ENCODE data around the gene GRM8.

The GRM8 gene

DNA sequence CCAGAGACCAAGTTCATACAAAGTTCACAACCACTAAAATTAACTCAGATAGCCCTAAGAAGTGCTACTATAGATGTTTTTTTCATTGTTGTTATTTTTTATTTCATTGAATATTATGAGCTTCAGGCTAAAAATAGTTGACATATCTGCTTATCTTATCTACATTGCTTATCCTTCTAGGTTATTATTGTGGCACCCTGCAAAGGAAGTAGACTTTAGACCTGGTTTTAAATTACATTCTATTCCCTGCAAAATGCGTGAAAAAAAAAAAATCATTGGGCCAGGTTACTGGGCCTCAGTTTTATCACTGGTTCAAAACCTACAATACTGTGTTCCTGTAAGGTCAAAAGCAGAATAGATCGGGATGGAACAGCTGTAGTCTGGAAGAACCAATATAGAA is 811.0 kb downstream of the GRM8 start:
- TF ChIP-seq, protein P1, sequence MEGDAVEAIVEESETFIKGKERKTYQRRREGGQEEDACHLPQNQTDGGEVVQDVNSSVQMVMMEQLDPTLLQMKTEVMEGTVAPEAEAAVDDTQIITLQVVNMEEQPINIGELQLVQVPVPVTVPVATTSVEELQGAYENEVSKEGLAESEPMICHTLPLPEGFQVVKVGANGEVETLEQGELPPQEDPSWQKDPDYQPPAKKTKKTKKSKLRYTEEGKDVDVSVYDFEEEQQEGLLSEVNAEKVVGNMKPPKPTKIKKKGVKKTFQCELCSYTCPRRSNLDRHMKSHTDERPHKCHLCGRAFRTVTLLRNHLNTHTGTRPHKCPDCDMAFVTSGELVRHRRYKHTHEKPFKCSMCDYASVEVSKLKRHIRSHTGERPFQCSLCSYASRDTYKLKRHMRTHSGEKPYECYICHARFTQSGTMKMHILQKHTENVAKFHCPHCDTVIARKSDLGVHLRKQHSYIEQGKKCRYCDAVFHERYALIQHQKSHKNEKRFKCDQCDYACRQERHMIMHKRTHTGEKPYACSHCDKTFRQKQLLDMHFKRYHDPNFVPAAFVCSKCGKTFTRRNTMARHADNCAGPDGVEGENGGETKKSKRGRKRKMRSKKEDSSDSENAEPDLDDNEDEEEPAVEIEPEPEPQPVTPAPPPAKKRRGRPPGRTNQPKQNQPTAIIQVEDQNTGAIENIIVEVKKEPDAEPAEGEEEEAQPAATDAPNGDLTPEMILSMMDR (IDR thresholded peaks at IDR 0.05; ENCODE audit: low read depth, low read length, missing control alignments): no peak
- no peak for DNase-seq (ENCODE audit: low read depth)
- in situ Hi-C loops (cut with HindIII; ENCODE audit: low sequenced_read_pairs): no loop called here
- no peak overlapping the region for H3K4me3 ChIP-seq (ENCODE audit: low read depth, low read length)

- TF ChIP-seq, protein P1 (IDR thresholded peaks at IDR 0.05; ENCODE audit: low read depth, low read length, missing control alignments): no peak
- in situ Hi-C loops (cut with HindIII; ENCODE audit: low sequenced_read_pairs): no loop called here
- DNase-seq (ENCODE audit: low read depth): no peak
- no peak overlapping the region for H3K4me3 ChIP-seq (ENCODE audit: low read depth, low read length)
Observed at GRCh38 chr7:126440542-126440941, 812.2 kb downstream of the GRM8 start.

GRCh38 chr7:126436213-126436868 is 816.4 kb downstream of the GRM8 start:
- DNase-seq (ENCODE audit: low read depth): no peak
- in situ Hi-C loops (cut with HindIII; ENCODE audit: low sequenced_read_pairs): no loop called here
- TF ChIP-seq, protein P1 (IDR thresholded peaks at IDR 0.05; ENCODE audit: low read depth, low read length, missing control alignments): no peak
- H3K4me3 ChIP-seq (ENCODE audit: low read depth, low read length): no peak overlapping the region

DNA sequence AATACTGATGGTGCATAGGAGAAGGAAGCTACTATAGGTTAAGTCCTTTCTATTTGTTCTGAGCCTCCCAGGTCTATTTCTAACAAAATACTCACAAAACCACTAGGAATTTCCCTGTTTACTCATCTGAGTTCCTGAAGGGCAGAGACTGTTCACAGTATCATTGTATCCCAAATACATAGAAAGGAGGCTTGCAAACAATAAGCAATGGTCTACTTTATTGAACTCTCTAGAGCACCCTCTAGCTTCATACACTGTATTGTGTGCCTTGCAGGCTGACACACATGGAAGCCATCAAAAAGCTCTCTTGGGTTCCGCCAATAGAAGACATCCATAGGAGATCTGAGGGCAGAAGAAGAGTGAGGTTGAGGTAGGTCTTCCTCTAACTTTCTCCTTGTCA is 826.1 kb downstream of the GRM8 start:
- TF ChIP-seq, protein P1 (IDR thresholded peaks at IDR 0.05; ENCODE audit: low read depth, low read length, missing control alignments): no peak
- H3K4me3 ChIP-seq (ENCODE audit: low read depth, low read length): no peak overlapping the region
- no peak for DNase-seq (ENCODE audit: low read depth)
- in situ Hi-C loops (cut with HindIII; ENCODE audit: low sequenced_read_pairs): no loop called here

DNA sequence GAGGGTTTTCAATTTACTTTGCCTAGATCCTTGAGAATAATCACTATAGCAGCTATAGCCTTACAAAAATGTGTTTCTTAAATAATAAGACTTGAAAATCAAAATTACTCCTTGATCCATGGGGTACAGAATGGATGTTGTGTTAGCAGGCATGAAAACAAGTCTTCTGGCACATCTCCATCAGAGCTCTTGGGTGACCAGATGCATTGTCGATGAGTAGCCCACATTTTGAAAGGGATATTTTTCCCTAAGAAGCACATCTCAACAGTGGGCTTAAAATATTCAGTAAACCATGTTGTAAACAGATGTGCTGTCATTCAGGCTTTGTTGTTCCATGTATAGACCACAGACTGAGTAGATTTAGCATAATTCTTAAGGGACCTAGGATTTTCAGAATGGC is 827.8 kb downstream of the GRM8 start:
- in situ Hi-C loops (cut with HindIII; ENCODE audit: low sequenced_read_pairs): no loop called here
- DNase-seq (ENCODE audit: low read depth): no peak
- TF ChIP-seq, protein P1 (IDR thresholded peaks at IDR 0.05; ENCODE audit: low read depth, low read length, missing control alignments): no peak
- H3K4me3 ChIP-seq (ENCODE audit: low read depth, low read length): no peak overlapping the region

DNA sequence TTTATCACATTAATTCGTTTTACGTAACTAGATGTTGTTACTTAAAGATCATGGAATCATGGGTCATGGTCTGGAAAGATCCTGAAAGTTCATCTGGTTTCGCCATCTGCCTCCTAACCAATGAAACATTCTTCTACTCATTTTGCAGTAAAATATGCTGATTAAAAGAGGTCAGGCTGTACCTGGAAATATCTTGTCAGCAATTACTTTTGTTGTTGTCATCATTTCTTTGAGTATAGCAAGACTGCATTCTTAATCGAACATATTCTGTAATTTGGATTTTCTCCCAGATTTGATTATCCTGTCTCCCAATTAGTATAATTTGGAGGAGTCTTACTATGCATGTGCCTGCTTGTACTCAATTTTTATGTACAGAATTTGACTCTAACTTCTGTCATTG is 833.7 kb downstream of the GRM8 start:
- TF ChIP-seq, protein P1 (IDR thresholded peaks at IDR 0.05; ENCODE audit: low read depth, low read length, missing control alignments): no peak
- DNase-seq (ENCODE audit: low read depth): no peak
- in situ Hi-C loops (cut with HindIII; ENCODE audit: low sequenced_read_pairs): no loop called here
- no peak overlapping the region for H3K4me3 ChIP-seq (ENCODE audit: low read depth, low read length)

Data from astrocyte of the cerebellum (primary cell).